ENCODE measurements around the gene ABHD12.

Gene ABHD12

GRCh38 chr20:25288291-25289181, 102.1 kb downstream of the ABHD12 start:
- DNase-seq, result no peak

- no peak for DNase-seq
Measured at GRCh38 chr20:25287631-25288290, 102.9 kb downstream of the ABHD12 start.

GRCh38 chr20:25286917-25287316, 103.7 kb downstream of the ABHD12 start:
- DNase-seq, result peak in 1 of 5 experiments; percentile 1

GRCh38 chr20:25285856-25286798, 104.5 kb downstream of the ABHD12 start:
- DNase-seq, result peak in 1 of 5 experiments; percentile 6

- peak in 1 of 5 experiments; percentile 1 for DNase-seq
Measured at GRCh38 chr20:25285091-25285647, 105.5 kb downstream of the ABHD12 start.

GRCh38 chr20:25284131-25284601, 106.5 kb downstream of the ABHD12 start:
- DNase-seq, result peak in 1 of 5 experiments; percentile 1

GRCh38 chr20:25283221-25283951, 107.2 kb downstream of the ABHD12 start:
- peak in 1 of 5 experiments; percentile 6 for DNase-seq

- DNase-seq, result peak in 1 of 5 experiments; percentile 8
Measured at GRCh38 chr20:25282796-25283195, 107.8 kb downstream of the ABHD12 start.

GRCh38 chr20:25282034-25282781, 108.4 kb downstream of the ABHD12 start:
- DNase-seq, result peak in 2 of 5 experiments; percentile 6 to 19

- peak in 2 of 5 experiments; percentile 4 to 15 for DNase-seq
Measured at GRCh38 chr20:25281541-25281991, 109.1 kb downstream of the ABHD12 start.

GRCh38 chr20:25280574-25281535, 109.8 kb downstream of the ABHD12 start:
- DNase-seq, result peak in 1 of 5 experiments; percentile 8

- DNase-seq, result peak in 1 of 5 experiments; percentile 7
Measured at GRCh38 chr20:25280051-25280573, 110.5 kb downstream of the ABHD12 start.

GRCh38 chr20:25279403-25279802, 111.2 kb downstream of the ABHD12 start:
- no peak for DNase-seq

GRCh38 chr20:25278636-25279361, 111.8 kb downstream of the ABHD12 start:
- DNase-seq, result peak in 1 of 5 experiments; percentile 6

- peak in 1 of 5 experiments; percentile 1 for DNase-seq
Measured at GRCh38 chr20:25277941-25278521, 112.6 kb downstream of the ABHD12 start.

GRCh38 chr20:25277051-25277801, 113.4 kb downstream of the ABHD12 start:
- DNase-seq, result peak in 1 of 5 experiments; percentile 6

GRCh38 chr20:25276533-25277050, 114.0 kb downstream of the ABHD12 start:
- peak in 1 of 5 experiments; percentile 3 for DNase-seq

All from T-helper 2 cell (primary cell).